ENCODE results near the gene SRSF7.
"Not testable (repeated sequence)": the region's sequence is repeated elsewhere in the genome, so short reads cannot be mapped to it uniquely, and the experiment has no call there.

SRSF7 gene

DNA sequence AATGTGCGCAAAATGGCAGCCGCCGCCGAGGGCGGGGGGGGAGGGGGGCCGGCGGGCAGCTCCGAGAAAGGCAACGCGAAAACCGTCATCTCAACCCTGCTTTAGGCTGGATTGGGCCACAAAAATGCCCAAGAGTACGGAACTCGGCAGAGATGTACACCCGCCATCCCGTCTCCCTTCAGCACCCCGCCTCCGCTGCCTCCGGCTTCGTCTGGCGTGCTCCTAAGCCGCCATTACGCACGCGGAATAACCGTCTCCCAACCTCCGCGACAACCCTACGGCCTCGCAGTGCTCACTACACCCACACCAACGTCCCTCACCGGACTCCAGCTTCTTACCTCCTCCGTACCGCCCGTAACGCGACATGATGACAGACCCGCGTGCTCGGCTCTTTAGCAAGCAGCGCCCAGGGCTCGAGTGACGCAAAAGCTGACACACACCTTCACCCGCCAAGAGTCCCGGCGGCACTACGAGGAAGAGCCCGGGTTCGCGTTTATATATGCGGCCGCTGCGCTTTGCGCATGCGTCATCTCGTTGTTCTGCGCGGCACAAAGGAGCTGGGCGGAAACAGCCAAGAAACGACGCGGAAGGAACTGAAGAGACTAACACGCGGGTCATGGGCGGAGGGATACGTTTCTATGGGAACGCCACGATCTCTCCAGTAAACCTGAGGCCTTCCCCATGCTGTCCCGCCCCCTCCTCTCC is at the start of gene SRSF7:
TSS of gene SRSF7 (minus strand) at position 471 of the 705 bp plus-strand sequence. CDS start at position 366, 105 bp downstream.
- DNase-seq: peak; percentile 98

- no peak for DNase-seq
Measured at GRCh38 chr2:38797953-38798352, 46.8 kb upstream of the SRSF7 start.

GRCh38 chr2:38797250-38797676 is 46.1 kb upstream of the SRSF7 start:
- no peak for DNase-seq

- not testable (repeated sequence) for DNase-seq
Measured at GRCh38 chr2:38795016-38795415, 43.9 kb upstream of the SRSF7 start.

- no peak for DNase-seq
Measured at GRCh38 chr2:38794235-38794946, 43.2 kb upstream of the SRSF7 start.

GRCh38 chr2:38793511-38793910 is 42.4 kb upstream of the SRSF7 start:
- no peak for DNase-seq

GRCh38 chr2:38792751-38793150 is 41.6 kb upstream of the SRSF7 start:
- DNase-seq: no peak

- not testable (repeated sequence) for DNase-seq
Measured at GRCh38 chr2:38792321-38792720, 41.2 kb upstream of the SRSF7 start.

- DNase-seq: no peak
Measured at GRCh38 chr2:38791744-38792143, 40.6 kb upstream of the SRSF7 start.

DNA sequence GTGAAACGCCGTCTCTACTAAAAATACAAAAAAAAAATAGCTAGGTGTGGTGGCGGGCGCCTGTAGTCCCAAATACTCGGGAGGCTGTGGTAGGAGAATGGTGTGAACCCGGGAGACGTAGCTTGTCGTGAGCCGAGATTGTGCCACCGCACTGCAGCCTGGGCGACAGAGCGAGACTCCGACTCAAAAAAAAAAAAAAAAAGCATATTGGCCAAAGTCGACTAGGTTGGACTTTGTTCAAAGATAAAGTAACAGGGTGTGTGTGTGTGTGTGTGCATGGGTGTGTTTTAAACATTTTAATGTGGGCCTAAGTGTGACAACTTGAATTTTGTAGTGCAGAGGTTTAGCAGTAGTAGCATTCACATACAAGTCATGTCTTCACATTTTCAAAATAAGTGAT is 38.5 kb upstream of the SRSF7 start:
- no peak for DNase-seq

DNA sequence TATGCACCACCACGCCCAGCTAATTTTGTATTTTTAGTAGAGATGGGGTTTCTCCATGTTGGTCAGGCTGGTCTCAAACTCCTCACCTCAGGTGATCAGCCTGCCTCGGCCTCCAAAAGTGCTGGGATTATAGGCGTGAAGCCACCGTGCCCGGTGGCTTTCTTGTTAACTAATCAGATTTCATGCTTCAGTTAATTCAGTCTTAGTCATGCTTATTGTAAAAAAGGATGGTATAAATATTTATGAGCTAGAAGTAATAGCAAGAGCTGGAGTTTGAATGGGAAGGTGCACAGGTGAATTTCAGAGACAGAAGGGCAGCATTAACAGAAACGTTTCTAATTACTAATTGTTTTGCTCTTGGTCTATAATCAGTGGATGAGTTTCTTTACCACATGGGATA is 37.1 kb upstream of the SRSF7 start:
- no peak for DNase-seq

DNA sequence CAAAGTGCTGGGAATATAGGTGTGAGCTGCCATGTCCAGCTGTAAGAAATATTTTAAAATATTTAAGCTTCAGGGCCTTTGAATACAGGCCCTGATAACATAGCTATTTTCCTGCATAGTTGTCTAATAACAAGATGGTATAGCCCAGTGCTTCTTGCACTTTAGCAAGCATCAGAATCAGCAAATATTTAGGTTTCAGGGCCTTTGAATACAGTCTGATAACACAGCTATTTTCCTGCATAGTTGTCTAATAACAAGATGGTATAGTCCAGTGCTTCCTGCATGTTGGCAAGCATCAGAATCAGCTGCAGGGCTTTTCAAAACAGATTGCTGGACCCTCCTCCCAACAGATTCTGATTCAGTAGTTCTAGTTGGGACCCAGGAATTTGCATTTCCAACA is 32.4 kb upstream of the SRSF7 start:
- DNase-seq: no peak

- no peak for DNase-seq
Measured at GRCh38 chr2:38778687-38779082, 27.5 kb upstream of the SRSF7 start.

DNA sequence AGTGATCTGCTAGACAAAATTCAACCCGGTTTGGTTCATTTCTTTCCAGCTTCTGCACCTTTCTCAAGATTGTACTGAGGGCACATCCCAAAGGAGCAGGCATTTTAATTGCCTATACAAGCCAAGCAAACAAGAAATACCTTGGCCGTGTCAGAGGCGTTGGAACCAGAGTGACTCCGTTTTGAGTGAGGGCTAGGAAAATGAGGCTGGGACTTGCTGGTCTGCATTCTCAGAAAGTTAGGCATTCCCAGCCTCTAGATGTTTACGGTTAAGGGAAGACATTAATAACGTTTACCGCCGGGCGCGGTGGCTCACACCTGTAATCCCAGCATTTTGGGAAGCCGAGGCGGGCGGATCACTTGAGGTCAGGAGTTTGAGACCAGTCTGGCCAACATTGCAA is 25.4 kb upstream of the SRSF7 start:
- DNase-seq: no peak

DNA sequence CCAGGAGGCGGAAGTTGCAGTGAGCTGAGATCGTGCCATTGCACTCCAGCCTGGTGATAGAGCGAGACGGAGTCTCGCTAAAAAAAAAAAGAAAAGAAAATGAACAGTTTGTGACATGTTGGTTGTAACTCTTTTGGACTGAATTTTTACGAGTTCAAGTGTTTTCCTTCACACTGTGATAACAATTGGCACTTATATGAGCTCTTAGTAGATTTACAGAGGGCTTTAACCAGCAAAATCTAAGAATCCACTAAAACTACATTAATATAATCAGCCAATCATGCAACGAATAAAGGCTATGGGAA is 24.7 kb upstream of the SRSF7 start:
- no peak for DNase-seq

- DNase-seq: no peak
Measured at GRCh38 chr2:38775097-38775920, 24.1 kb upstream of the SRSF7 start.

DNA sequence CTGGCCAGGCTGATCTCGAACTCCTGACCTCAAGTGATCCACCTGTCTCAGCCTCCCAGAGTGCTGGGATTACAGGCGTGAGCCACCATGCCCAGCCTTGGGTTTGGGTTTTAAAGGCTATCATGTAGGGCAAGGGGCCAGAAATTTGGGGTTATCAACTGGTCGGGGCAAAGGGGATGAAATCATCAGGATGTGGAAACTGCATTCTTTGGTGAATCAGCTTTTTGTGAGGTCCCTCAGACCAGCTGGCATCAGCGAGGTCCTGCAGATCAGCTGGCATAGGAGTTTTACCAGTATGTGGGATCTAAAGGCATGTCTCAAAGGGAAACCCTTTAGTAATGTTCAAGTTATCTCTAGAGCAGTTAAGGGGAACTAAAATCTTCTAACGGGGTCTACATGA is 20.5 kb upstream of the SRSF7 start:
- no peak for DNase-seq

GRCh38 chr2:38765551-38765950 is 14.4 kb upstream of the SRSF7 start:
- no peak for DNase-seq

GRCh38 chr2:38765149-38765548 is 14.0 kb upstream of the SRSF7 start:
- DNase-seq: no peak

GRCh38 chr2:38763728-38764127 is 12.6 kb upstream of the SRSF7 start:
- DNase-seq: no peak

GRCh38 chr2:38763228-38763627 is 12.1 kb upstream of the SRSF7 start:
- no peak for DNase-seq

DNA sequence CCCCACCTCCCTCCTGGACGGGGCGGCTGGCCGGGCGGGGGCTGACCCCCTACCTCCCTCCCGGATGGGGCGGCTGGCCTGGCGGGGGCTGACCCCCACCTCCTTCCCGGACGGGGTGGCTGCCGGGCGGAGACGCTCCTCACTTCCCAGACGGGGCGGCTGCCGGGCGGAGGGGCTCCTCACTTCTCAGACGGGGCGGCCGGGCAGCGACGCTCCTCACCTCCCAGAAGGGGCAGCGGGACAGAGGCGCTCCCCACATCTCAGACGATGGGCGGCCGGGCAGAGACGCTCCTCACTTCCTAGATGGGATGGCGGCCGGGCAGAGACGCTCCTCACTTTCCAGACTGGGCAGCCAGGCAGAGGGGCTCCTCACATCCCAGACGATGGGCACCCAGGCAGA is 4.7 kb upstream of the SRSF7 start:
- DNase-seq: not testable (repeated sequence)

GRCh38 chr2:38754506-38754905 is 3.3 kb upstream of the SRSF7 start:
- DNase-seq: no peak

- DNase-seq: no peak
Measured at GRCh38 chr2:38754049-38754448, 2.9 kb upstream of the SRSF7 start.

All from CD4-positive, alpha-beta T cell treated with Interleukin-6 for 4 hours (primary cell).